GM08714 (cell line): ENCODE data around the gene STK35.

Source experiments
- H3K4me3 ChIP-seq: fragments of 200-500 bp; sonication (Bioruptor generic); 2 replicates; pipeline ENCODE4 v1.5.1; 2014; ENCODE audit warnings: mild to moderate bottlenecking, low read length, inconsistent platforms
- ZNF274 ChIP-seq: IDR thresholded peaks from 2 replicates; pipeline ENCODE4 v1.6.1; 2012; ENCODE audit warnings: mild to moderate bottlenecking, low read depth, low read length

STK35 gene

DNA sequence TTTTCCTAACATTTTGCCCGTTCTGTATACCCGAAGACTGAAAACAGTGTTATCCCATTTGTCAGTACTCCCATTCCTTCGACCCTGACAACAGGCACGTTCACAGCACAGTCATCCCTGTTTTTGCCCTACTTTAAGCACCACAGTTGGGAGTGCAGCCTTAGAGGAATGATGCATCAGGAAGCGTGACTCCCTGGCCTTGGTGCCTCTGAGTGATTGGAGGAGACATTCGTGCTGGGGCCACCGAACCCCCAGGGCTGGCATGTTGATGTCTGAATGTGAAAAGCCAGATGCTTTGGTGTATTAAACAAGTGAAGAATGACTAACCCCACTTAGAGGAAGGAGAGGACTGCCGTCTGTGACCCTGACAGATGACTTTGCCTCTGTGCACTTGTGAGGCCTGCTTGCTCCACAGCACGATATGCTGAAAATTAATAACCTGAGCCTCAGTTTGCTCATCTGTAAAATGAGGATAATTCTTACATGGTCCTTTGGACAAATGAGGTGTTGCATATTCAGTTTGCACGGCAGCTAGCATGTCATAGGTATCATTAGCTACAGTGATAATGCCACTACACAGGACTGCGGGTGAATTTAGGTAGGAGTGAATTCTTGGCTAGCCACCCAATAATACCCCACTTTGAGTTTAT lies 36.0 kb downstream of the STK35 start:
- TF ChIP-seq ZNF274: no peak
- H3K4me3 ChIP-seq: no peak overlapping the region

DNA sequence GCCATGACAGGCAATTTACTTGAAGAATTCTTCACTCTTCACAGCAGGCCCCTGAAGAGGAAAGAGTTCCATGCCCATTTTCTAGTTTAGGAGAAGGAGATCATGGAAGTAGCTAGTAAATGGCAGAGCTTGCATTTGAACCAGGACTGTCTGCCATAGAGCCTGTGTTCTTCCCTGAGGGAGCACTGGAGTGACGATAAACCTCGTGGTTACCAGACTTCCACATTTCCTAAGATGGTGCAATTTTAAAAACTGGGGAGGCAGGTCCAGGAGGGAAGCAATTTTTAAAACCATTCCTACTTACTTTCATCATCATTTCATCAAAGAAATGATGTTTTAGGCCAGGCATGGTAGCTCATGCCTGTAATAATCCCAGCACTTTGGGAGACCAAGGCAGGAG lies 36.8 kb downstream of the STK35 start:
- no peak overlapping the region for H3K4me3 ChIP-seq
- TF ChIP-seq ZNF274: no peak

DNA sequence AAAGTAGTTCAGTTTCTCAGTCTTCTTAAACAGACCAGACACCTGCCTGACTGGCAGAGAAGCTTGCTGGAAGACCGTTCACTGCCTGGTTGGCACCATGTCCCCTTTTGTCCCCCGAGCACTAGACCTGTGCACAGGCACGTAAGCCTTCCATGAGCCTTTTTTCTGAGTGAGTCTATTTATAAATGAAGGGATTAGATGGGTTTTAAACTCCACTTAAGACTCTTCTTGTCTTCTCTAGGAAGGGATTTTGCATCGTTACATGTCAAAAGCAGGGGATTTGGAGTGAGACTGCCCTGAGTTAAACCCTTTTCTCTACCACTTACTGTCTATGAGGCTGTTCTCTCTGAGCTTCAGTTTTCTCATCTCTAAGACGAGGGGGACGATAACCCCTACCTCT lies 37.6 kb downstream of the STK35 start:
- no peak for TF ChIP-seq ZNF274
- no peak overlapping the region for H3K4me3 ChIP-seq

DNA sequence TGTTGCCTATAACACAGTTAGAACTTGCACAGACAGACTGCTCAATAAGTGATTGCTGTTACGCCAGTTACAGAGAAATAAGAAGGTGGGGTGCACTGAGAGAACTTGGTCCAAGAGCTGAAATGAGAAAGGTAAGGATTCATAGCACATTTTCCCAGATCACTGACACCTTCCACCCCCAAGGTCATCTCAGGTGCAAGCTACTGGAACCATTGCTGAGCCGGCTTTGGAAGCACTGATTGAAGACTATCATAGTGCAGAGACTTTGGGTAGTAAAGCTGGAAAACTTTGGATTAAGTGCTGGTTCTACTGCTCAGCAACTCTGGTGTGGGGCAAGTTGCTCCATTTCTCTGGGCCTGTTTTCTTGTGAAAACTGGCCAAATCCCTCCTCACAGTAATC lies 38.1 kb downstream of the STK35 start:
- no peak for TF ChIP-seq ZNF274
- H3K4me3 ChIP-seq: no peak overlapping the region

DNA sequence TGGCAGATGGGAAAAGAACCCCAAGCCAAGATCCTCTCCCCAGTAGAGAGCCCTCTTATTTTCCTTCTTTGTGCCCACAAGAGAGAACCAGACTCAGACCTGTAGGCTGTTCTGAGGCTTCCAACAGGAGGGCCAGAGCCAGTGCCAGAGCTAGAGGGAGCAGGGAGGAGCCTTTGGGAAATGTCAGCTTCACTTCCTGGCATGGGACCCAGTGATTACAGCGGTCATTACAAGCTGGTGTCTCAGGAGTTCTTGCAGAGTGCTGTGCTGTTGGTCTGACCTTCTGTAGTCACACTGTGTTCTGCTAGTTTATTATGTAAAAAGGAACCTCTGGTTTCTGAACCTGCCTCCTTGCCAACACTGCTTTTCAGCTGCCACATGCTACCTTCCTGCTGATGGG lies 38.9 kb downstream of the STK35 start:
- no peak overlapping the region for H3K4me3 ChIP-seq
- TF ChIP-seq ZNF274: no peak

DNA sequence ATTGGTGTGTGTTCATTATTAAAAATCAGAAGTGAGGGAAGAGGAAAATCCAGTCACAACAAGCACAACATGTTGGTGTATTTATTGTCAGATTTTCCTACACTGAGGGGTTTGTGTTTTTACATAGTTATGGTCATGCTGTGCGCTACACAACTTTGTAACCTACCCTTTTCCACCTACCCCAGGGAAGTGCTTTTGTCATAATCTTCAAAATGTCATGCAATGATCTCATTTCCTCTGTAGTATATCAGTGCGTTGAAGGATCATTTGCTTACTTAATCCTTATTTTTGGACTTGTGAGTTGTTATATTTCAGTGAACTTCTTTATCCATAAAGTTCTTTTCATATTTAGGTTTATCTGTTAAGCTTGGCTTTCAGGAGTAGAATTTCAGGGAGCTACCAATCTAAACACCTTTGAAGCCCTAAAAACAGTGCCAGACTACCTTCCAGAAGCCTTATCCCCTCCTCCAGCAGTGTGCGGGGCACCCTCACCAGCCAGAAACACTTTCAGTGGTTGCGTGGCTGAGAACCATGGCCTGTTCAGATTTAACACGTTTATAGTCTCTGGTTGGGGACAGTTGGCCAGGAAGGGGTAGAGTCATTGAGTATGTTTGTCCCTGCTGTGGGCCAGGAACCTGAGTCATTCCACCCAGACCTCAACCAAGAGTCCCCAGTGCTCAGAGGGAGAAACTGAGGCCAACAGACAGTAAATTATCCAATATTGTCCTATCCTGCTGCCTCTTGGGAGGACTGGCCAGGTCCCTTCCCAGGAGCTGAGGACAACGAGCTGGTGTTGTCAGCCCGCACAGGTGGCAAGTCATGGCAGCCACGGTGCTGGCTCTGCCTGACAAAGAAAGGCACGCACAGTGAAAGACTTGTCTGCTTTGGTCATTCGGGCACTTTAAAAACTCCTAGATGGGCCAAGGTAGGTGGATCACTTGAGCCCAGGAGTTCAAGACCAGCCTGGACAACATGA lies 40.3 kb downstream of the STK35 start:
- TF ChIP-seq ZNF274: no peak
- H3K4me3 ChIP-seq: no peak overlapping the region

DNA sequence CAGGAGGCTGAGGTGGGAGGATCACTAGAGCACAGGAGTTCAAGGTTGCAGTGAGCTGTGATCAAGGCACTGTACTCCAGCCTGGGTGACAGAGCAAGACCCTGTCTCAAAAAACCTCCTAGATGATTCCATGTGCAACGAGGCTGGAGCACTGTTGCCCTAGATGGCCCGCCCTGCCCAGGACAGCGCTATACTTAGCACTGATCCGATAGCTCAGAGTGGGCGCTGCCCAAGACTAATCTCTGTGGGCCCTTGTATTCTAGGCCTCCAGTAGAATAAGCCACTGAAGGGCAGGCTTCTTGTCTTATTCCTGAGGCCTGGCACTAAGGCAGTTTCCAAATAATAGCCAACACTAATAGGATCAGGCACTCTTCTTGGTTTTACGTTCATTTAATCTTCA lies 41.0 kb downstream of the STK35 start:
- TF ChIP-seq ZNF274: no peak
- H3K4me3 ChIP-seq: no peak overlapping the region

DNA sequence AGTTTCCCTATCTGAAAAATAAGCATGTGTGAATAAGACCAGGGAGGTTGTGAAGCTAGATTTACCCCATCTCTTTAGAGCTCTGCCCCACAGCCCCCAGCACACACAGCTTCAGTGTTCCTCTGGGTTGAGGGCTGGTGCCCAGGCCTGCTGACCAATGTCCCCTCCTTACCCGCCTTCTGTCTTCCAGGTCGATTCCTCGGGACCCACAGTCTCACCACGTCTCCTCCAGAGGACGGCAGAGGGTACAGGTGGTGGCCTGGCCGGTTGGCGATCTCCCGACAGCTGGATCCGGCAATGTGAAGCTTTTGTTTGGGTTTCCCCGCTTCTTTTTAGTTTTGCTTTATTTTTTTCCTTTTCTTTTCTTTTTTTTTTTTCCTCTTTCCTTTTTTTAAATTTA lies 42.0 kb downstream of the STK35 start:
- TF ChIP-seq ZNF274: no peak
- H3K4me3 ChIP-seq: no peak overlapping the region

DNA sequence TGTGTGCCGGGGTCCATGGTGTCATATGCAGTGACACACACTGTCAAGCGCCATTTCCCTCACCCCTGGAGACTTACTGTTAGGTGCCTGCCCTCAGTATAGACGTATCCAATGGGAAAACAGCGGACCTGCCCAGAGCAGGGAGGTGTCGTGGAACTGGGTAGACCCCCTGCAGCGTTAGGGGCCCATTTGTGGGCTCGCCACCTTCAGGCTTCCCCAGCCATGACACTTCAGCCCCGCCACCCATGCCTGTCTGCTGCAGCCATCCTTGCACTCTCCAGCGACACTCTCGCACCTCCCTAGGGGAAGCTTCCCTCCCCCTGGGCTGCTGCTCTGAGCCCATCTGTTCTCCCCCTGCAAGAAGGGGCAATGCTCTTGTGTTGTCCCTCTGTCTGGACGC lies 43.2 kb downstream of the STK35 start:
- H3K4me3 ChIP-seq: no peak overlapping the region
- no peak for TF ChIP-seq ZNF274

DNA sequence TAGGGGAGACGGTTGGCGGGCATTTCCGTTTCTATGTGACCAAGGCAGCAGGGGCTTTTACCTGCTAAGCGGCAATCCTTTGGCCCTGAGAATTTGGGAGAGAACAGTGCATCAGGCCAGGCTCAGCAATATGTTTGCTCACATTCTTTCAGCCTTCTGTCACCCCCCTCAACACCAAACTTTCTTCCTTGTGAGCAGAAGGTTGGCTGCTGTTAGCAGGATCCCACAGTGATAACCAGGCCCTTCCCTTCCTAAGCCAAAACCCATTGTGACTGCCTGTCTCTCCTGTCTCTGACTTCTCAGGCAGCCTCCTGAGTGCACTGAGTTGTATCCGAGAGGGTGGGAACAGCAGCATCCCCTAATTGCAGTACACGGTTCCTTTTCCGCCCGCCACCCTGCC lies 43.7 kb downstream of the STK35 start:
- no peak overlapping the region for H3K4me3 ChIP-seq
- TF ChIP-seq ZNF274: no peak

DNA sequence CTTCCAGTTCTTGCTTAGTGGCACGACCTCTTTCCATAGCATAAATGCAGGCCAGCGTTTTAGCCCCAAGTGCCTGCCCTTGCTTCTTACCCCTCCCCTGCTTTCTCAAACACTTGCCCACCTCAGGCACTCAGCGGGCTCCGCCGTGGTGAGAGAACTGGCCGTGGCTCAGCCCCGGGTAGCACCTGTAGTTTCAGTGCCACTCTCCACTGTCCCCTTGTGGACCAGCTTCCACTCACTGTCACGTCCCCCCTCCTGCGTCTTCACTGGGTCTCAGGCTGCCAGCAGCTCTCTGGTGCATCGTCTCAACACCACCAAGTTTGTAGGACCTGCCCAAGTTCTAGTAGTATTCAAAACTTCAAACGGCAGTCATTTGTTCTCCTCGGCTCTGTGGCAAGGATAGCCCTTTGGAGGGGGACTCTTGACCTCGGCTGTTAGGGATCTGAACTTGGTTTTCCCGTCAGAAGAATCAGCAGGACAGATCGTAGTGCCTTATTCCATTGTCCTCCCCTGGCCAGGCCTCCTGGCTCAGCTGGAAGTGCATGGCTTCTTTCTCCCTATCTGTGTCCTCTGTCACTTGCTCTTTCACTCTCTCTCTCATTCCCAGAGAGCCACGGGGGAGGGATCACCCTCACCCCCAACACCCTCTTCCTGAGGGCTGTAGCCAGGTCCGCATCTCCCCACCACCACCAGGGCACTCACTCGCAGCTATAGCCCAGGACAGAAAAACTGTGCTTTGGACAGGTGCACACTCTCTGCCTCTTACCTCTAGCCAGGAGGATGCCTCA lies 44.6 kb downstream of the STK35 start:
- H3K4me3 ChIP-seq: no peak overlapping the region
- no peak for TF ChIP-seq ZNF274

DNA sequence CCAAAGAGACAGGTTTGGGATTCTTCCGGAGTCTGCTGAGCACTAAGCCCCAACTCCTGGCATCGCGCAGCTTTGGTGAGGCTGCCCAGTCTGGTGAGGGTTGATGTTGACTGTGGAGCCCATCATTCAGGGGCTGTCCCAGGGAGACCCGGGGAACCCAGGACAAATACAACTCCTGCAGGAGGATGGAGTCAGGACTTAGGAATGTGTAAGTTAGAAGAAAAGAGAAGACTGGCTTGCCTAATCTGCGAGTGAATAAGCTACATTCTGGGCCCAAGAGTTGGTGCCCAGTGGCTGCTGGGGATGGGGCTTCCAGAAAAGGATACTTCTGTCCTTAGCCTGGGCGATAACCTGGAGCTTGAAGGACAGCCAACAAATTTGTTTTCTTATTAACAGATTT lies 47.9 kb downstream of the STK35 start:
- no peak overlapping the region for H3K4me3 ChIP-seq
- no peak for TF ChIP-seq ZNF274

DNA sequence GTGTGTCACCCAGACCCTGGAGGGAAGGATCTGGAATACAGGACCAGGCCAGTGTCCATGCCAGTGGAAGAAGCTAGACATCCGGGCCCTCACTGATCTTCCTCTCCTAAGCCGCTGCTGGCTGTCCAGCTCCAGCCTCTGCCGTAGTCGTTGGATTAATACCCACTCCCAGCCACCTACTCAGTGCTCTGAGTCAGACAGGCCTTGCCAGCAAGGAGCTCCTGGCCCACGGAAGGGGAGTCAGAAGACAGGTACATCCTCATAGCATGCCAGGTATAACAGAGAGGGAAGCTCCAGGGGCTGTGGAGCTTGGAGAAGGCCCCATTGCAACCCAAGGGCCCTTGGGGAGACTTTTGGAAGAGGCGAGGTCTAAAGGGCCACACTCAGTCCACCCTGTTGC lies 49.0 kb downstream of the STK35 start:
- no peak for TF ChIP-seq ZNF274
- no peak overlapping the region for H3K4me3 ChIP-seq

DNA sequence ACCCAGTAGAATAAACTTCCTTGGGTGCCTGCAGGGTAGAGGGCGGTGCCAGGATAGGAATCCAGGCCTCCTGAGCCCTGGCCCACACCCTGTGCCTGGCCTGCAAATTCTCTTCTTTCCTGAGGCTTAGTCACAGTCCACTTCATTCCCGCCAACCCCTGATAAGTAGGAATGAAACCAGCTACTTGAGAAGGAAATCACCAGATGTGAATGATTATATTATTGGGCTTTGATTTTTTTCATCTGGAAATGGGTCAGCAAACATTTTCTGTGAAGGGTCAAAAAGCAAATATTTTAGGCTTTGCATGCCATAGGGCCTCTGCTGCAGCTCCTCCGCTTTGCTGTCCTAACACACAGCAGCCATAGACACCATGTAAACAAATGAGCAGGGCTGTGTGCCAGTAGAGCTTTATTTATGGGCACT lies 50.2 kb downstream of the STK35 start:
- no peak for TF ChIP-seq ZNF274
- H3K4me3 ChIP-seq: no peak overlapping the region
